GM12872 (cell line): Measurements from ENCODE around the gene BCDIN3D.

Source experiments
- TF ChIP-seq, protein P1 (sequence below): IDR thresholded peaks from 3 replicates; pipeline ENCODE4 v1.5.1; 2011; ENCODE audit warnings: low read depth, mild to moderate bottlenecking, low read length, moderate library complexity; ENCODE audit not compliant: insufficient read depth

Gene BCDIN3D

DNA sequence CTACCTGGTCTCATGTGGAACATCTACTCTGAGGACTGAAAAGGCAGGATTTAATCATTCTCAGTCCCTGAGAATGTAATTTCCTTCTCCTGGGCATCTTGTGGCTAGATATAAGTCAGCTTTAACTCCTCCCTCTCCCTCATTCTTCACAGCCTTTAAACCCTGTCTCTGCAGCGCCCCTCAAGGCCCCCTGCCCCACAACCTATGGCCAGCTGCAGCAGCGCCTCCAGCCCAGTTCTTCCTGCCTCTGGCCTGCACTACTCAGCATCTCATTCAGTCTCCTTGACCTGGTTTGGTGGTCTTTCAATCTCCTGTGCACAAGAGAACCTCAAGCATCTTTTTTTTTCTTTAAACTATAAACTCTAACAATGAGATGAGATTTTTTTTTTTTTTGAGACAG is 44.0 kb downstream of the BCDIN3D start:
- TF ChIP-seq, protein P1, sequence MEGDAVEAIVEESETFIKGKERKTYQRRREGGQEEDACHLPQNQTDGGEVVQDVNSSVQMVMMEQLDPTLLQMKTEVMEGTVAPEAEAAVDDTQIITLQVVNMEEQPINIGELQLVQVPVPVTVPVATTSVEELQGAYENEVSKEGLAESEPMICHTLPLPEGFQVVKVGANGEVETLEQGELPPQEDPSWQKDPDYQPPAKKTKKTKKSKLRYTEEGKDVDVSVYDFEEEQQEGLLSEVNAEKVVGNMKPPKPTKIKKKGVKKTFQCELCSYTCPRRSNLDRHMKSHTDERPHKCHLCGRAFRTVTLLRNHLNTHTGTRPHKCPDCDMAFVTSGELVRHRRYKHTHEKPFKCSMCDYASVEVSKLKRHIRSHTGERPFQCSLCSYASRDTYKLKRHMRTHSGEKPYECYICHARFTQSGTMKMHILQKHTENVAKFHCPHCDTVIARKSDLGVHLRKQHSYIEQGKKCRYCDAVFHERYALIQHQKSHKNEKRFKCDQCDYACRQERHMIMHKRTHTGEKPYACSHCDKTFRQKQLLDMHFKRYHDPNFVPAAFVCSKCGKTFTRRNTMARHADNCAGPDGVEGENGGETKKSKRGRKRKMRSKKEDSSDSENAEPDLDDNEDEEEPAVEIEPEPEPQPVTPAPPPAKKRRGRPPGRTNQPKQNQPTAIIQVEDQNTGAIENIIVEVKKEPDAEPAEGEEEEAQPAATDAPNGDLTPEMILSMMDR = no peak

DNA sequence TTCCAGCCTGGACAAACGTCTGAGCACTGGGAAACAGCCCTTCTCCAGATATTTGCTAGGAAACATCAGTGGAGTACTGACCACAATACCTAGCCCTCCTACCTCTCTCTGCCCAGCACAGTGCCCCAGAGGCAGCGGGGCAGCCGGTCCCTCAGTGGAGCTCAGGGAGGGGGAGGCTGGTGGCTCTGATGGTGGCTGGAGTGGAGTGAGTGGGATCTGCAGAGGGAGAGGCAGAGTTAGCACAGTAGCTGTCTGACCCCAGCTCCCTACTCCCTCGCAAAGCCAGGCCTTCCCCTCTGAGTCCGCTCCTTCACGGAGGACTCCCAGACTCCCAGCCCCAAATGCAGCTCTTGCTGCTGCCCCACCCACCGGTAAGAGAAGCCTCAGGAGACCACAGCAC is 44.7 kb downstream of the BCDIN3D start:
- TF ChIP-seq, protein P1 = no peak

DNA sequence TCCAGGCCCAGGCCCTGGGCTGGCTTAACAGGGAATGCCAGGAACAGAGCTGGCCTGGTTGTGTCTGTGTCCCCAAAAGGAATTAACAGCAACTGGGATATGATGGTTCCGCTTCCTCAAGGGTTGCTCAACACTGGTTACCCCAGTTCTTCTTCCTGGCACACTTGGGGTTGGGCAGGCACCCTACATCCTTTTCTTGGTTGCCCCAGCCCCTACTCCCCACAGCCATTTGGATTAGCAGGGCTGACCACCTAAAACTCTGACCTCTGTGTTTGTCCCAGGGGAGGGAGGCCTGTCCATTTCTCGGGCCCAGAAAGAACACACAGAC is 45.5 kb downstream of the BCDIN3D start:
- TF ChIP-seq, protein P1 = no peak

DNA sequence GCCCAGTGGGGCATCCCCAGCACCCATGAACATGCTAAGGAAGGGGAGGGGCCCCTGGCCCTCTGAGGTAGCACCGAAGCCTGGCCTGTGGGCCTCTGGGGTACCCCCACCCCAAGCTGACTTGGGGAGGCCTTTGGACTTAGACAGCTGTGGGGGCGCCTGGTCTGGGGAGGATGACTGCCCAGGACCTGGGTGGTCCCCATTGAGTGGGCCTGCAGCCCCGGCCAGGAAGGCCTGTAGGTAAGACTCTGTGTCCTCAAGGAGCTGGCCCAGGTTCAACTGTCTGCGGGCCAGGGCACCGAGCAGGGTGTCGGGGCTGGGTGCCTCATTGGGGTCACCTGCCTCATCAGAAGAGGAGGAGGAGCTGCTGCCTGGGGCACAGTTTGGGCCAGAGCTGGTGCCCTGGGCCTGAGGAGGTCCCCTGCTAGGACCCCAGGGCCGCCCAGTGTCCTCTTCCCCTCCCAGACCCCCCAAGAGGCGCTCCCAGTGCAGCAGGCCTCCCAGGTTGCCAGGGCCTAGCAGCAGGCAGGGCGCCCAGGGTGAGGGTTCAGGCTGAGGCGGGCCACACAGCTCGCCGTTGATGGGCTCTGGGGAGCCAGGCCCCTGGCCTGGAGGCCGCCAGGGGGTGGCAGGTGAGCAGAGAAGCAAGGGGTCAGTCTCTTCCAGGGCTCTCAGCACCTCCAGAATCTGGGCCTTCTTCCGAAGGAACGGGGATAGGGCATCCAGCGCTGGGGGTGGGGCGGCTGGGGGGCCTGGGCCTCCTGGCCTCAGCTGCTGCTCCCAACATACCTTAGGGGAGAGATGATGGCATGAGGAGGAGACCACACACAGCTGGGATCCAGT is 46.1 kb downstream of the BCDIN3D start:
- TF ChIP-seq, protein P1 = no peak

DNA sequence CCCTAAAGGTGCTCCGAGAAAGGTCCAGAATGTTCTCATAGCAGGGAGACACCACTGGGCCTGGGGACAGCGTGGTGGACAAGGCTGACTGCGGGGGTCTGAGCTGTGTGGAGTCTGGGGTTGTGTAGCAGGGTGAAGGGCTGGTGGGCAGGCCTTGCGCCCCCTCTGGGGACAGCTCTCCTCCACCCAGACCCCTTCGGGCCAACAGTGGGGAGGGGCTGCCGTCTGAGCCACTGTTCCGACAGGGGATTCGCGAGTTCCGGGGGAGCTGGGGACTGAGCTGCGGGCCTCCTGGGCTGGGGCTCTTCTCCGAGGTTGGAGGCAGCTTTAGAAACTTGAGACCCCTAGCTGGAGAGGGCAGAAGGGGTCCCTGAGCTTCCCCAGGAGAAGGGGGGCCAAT is 46.8 kb downstream of the BCDIN3D start:
- TF ChIP-seq, protein P1 = no peak

DNA sequence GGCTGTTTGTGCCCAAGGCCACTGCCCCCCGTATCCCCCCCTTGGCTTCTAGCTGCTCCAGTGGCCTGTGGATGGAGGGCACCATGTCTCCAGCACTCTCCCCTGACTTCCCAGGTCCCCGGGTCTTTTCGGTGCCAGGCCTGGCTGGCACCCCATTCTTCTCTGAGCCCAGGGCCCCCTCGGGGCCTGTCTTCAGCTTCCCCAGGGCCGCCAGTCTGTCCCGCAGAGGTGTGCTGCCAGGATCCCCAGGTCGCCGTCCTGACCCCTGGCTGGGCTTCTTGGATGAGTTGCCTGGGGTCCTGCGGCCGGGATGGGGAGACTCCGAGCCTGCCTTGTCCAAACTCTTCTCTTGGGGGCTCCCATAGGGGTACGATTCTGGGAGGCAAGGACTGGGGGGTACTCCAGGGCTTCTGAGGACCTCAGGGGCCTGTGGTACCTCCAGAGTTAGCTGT is 47.2 kb downstream of the BCDIN3D start:
- TF ChIP-seq, protein P1 = no peak

DNA sequence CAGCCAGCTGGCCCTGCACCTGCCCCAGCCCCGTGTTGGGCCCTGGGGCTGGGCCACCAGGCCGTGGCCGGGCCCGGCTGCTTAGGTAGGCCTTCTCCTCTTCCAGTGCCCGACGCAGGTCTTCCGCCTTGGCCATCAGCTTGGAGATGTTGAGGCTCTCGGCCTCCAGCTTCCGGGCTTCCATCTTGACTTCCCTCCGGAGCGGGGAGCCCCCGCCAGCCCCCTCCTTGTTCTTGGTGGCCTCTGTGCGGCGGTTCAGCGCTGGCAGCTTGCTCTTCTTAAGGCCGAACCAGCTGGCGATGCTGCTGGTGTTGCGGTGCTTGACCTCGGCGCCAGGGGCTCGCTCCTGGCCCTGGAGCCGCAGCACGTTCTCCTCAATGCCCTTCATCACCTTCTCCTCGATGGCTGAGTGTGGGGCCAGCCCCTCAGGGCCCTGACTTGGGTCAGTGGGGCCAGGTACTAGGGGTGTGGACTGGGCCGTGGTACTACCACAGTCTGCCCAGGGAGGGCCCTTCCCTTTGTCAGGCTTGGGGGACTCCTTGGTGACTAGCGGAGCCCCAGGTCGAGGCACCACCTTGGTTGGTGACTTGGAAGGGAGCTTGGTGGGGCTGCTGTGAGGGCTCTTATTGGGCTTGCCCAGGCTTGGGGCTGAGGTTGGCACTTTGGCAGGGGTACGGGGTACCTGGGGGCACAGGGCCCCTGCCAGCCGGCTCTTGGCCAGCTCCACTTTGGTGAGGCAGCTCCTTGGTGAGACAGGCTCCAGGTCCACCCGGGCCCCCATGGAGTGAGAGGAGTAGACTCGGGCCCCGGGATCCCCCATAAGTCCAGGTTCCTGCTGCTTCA is 47.9 kb downstream of the BCDIN3D start:
- TF ChIP-seq, protein P1 = no peak
